CD4-positive, CD25-positive, alpha-beta regulatory T cell (primary cell): ENCODE measurements around the gene CORO1C. TPM values are rescaled to one million over a fixed set of nuclear protein-coding genes. Genes with fewer than 3 reads are reported as not detected.

Experiments
- ATAC-seq, 2 donors: fragments of 150-1000 bp; cut with Tn5 transposase; one replicate each; pipeline ENCODE4 v1.10.0; 2021; ENCODE audit warnings: low read depth in 2 of 2, moderate number of reproducible peaks in 2 of 2, moderate library complexity in 1 of 2
- DNase-seq, 3 donors: peaks; one replicate each; pipeline versions ENCODE4 v3.0.0 to v3.0.0-alpha.2; 2012 to 2022; ENCODE audit warnings: mixed read lengths in 1 of 3
- H3K27ac ChIP-seq: one replicate; pipeline ENCODE4 v1.7.0; 2013; ENCODE audit warnings: mild to moderate bottlenecking, low read length; ENCODE audit not compliant: insufficient read depth, poor library complexity, severe bottlenecking
- H3K27me3 ChIP-seq: one replicate; pipeline ENCODE4 v1.7.0; 2013; ENCODE audit warnings: low read length; ENCODE audit not compliant: control insufficient read depth, insufficient read depth
- H3K36me3 ChIP-seq: one replicate; pipeline ENCODE4 v1.7.0; 2013; ENCODE audit warnings: mild to moderate bottlenecking, low read length, moderate library complexity; ENCODE audit not compliant: control insufficient read depth, insufficient read depth
- H3K4me1 ChIP-seq: 2 replicates; pipeline ENCODE4 v1.7.0; 2013; ENCODE audit warnings: mild to moderate bottlenecking, low read length; ENCODE audit not compliant: insufficient read depth, control insufficient read depth, poor library complexity, severe bottlenecking
- H3K4me3 ChIP-seq: one replicate; pipeline ENCODE4 v1.7.0; 2013; ENCODE audit warnings: low read depth, mild to moderate bottlenecking, low read length, moderate library complexity
- H3K9me3 ChIP-seq, 2 experiments: 1 replicate in 1 of 2; 2 replicates in 1 of 2; pipeline ENCODE4 v1.7.0; 2013; ENCODE audit warnings: low read length in 2 of 2, mild to moderate bottlenecking in 1 of 2, moderate library complexity in 1 of 2; ENCODE audit not compliant: control insufficient read depth in 2 of 2
- H3K27ac Mint-ChIP-seq, 3 donors: one replicate each; pipeline ENCODE4 v1.8.0; 2020 to 2022; ENCODE audit warnings: mild to moderate bottlenecking in 3 of 3, mixed read lengths in 3 of 3, moderate library complexity in 2 of 3
- H3K27me3 Mint-ChIP-seq: one replicate; pipeline ENCODE4 v1.8.0; 2022; ENCODE audit warnings: mild to moderate bottlenecking, mixed read lengths
- H3K36me3 Mint-ChIP-seq: one replicate; pipeline ENCODE4 v1.8.0; 2020; ENCODE audit warnings: mixed read lengths
- H3K4me1 Mint-ChIP-seq, 4 donors: one replicate each; pipeline ENCODE4 v1.8.0; 2020 to 2022; ENCODE audit warnings: mixed read lengths in 4 of 4, mild to moderate bottlenecking in 1 of 4
- H3K4me3 Mint-ChIP-seq, 4 donors: one replicate each; pipeline ENCODE4 v1.8.0; 2020 to 2022; ENCODE audit warnings: mild to moderate bottlenecking in 4 of 4, mixed read lengths in 4 of 4, moderate library complexity in 3 of 4
- H3K9me3 Mint-ChIP-seq, 7 donors: one replicate each; pipeline ENCODE4 v1.8.0; 2020 to 2022; ENCODE audit warnings: mixed read lengths in 7 of 7, mild to moderate bottlenecking in 3 of 7, moderate library complexity in 2 of 7
- polyA plus RNA-seq, 4 donors: library from polyadenylated mRNA; unstranded; fragments of 300-500 nt; fragmentation: Illumina TruSeq; gene quantifications; one replicate each; pipeline ENCODE4 v1.2.3, GENCODE V29; 2021
- total RNA-seq: library from RNA; stranded (reverse); gene quantifications from one replicate; pipeline ENCODE4 v1.2.3, GENCODE V29; 2022

The CORO1C gene
- total and polyA plus RNA-seq, 5 donors from 2014 or later = 9.4 to 22.8 (median 21.2) TPM

- H3K27ac ChIP-seq = no peak overlapping the region
- DNase-seq (no peak), ATAC-seq (no peak)
- no peaks in the 10 kb centered on the region for H3K36me3 ChIP-seq
- peaks cover 6% of the 10 kb centered on the region for H3K27me3 Mint-ChIP-seq
- peaks cover 24% of the 10 kb centered on the region for H3K4me1 ChIP-seq
- peaks cover 5 to 44% (median 20%) of the 10 kb centered on the region in 4 donors for H3K4me1 Mint-ChIP-seq
- H3K27ac Mint-ChIP-seq = no peak overlapping the region
- H3K27me3 ChIP-seq = no peaks in the 10 kb centered on the region
- H3K9me3 Mint-ChIP-seq = no peaks in the 10 kb centered on the region
- peak overlapping the region in 2 of 4 donors; percentile 48 to 90 for H3K4me3 Mint-ChIP-seq
- H3K36me3 Mint-ChIP-seq = no peaks in the 10 kb centered on the region
- no peaks in the 10 kb centered on the region for H3K9me3 ChIP-seq
- peak overlapping the region; percentile 7 for H3K4me3 ChIP-seq
Measured at GRCh38 chr12:108728820-108729611, 2.3 kb downstream of the CORO1C start.

- Histone ChIP-seq H3K9me3 (no peaks in the 10 kb centered on the region), H3K4me3 (no peak overlapping the region), H3K27me3 (no peaks in the 10 kb centered on the region), H3K27ac (no peak overlapping the region), H3K36me3 (no peaks in the 10 kb centered on the region), H3K4me1 (peaks cover 24% of the 10 kb centered on the region)
- Mint-ChIP-seq H3K27ac (no peak overlapping the region), H3K4me3 (peak overlapping the region in 3 of 4 donors; percentile 19 to 90 (median 48)), H3K27me3 (peaks cover 6% of the 10 kb centered on the region), H3K9me3 (no peaks in the 10 kb centered on the region), H3K4me1 (peaks cover 9 to 52% (median 23%) of the 10 kb centered on the region in 4 donors), H3K36me3 (no peaks in the 10 kb centered on the region)
- DNase-seq (no peak), ATAC-seq (no peak)
Measured at GRCh38 chr12:108727868-108728735, 3.2 kb downstream of the CORO1C start.

- Mint-ChIP-seq H3K27ac (no peak overlapping the region), H3K9me3 (no peaks in the 10 kb centered on the region), H3K27me3 (peaks cover 6% of the 10 kb centered on the region), H3K4me3 (peak overlapping the region in 1 of 4 donors; percentile 52), H3K4me1 (peaks cover 9 to 46% (median 21%) of the 10 kb centered on the region in 4 donors), H3K36me3 (no peaks in the 10 kb centered on the region)
- H3K27me3 ChIP-seq = no peaks in the 10 kb centered on the region
- H3K4me1 ChIP-seq = peaks cover 19% of the 10 kb centered on the region
- no peak for ATAC-seq
- H3K36me3 ChIP-seq = no peaks in the 10 kb centered on the region
- no peak overlapping the region for H3K27ac ChIP-seq
- no peak overlapping the region for H3K4me3 ChIP-seq
- H3K9me3 ChIP-seq = no peaks in the 10 kb centered on the region
- DNase-seq = no peak
Measured at GRCh38 chr12:108727161-108727560, 4.2 kb downstream of the CORO1C start.

GRCh38 chr12:108724890-108725151 is 6.5 kb downstream of the CORO1C start:
- Mint-ChIP-seq H3K4me1 (peaks cover 8 to 33% (median 16%) of the 10 kb centered on the region in 4 donors), H3K9me3 (no peaks in the 10 kb centered on the region), H3K27ac (no peak overlapping the region), H3K27me3 (no peaks in the 10 kb centered on the region), H3K36me3 (no peaks in the 10 kb centered on the region), H3K4me3 (peak overlapping the region in 1 of 4 donors; percentile 11)
- H3K36me3 ChIP-seq = no peaks in the 10 kb centered on the region
- H3K27me3 ChIP-seq = no peaks in the 10 kb centered on the region
- no peaks in the 10 kb centered on the region for H3K9me3 ChIP-seq
- peaks cover 4% of the 10 kb centered on the region for H3K4me1 ChIP-seq
- H3K4me3 ChIP-seq = no peak overlapping the region
- DNase-seq (no peak), ATAC-seq (no peak)
- H3K27ac ChIP-seq = no peak overlapping the region

GRCh38 chr12:108724054-108724889 is 7.0 kb downstream of the CORO1C start:
- DNase-seq (peak in 1 of 3 donors; percentile 9), ATAC-seq (peak; percentile 40 to 44)
- no peaks in the 10 kb centered on the region for H3K9me3 Mint-ChIP-seq
- Histone ChIP-seq H3K36me3 (no peaks in the 10 kb centered on the region), H3K4me3 (no peak overlapping the region), H3K27ac (no peak overlapping the region), H3K4me1 (no peaks in the 10 kb centered on the region), H3K9me3 (no peaks in the 10 kb centered on the region), H3K27me3 (no peaks in the 10 kb centered on the region)
- peaks cover 3 to 28% (median 14%) of the 10 kb centered on the region in 4 donors for H3K4me1 Mint-ChIP-seq
- peak overlapping the region in 1 of 3 donors; percentile 22 for H3K27ac Mint-ChIP-seq
- H3K4me3 Mint-ChIP-seq = peak overlapping the region in 1 of 4 donors; percentile 11
- no peaks in the 10 kb centered on the region for H3K36me3 Mint-ChIP-seq
- H3K27me3 Mint-ChIP-seq = no peaks in the 10 kb centered on the region

- H3K4me1 Mint-ChIP-seq = peaks cover 4 to 23% (median 14%) of the 10 kb centered on the region in 4 donors
- H3K27ac Mint-ChIP-seq = no peak overlapping the region
- Histone ChIP-seq H3K27ac (no peak overlapping the region), H3K9me3 (no peaks in the 10 kb centered on the region), H3K27me3 (no peaks in the 10 kb centered on the region), H3K36me3 (no peaks in the 10 kb centered on the region), H3K4me1 (no peaks in the 10 kb centered on the region), H3K4me3 (no peak overlapping the region)
- H3K27me3 Mint-ChIP-seq = no peaks in the 10 kb centered on the region
- no peaks in the 10 kb centered on the region for H3K9me3 Mint-ChIP-seq
- DNase-seq (no peak), ATAC-seq (no peak)
- no peak overlapping the region for H3K4me3 Mint-ChIP-seq
- H3K36me3 Mint-ChIP-seq = no peaks in the 10 kb centered on the region
Measured at GRCh38 chr12:108722992-108723766, 8.1 kb downstream of the CORO1C start.

GRCh38 chr12:108722463-108722862 is 8.9 kb downstream of the CORO1C start:
- Mint-ChIP-seq H3K27me3 (no peaks in the 10 kb centered on the region), H3K4me3 (no peak overlapping the region), H3K36me3 (no peaks in the 10 kb centered on the region), H3K27ac (no peak overlapping the region), H3K9me3 (no peaks in the 10 kb centered on the region), H3K4me1 (peaks cover 4 to 23% (median 14%) of the 10 kb centered on the region in 4 donors)
- H3K4me3 ChIP-seq = no peak overlapping the region
- no peaks in the 10 kb centered on the region for H3K36me3 ChIP-seq
- H3K27ac ChIP-seq = no peak overlapping the region
- DNase-seq (no peak), ATAC-seq (no peak)
- H3K4me1 ChIP-seq = no peaks in the 10 kb centered on the region
- H3K9me3 ChIP-seq = no peaks in the 10 kb centered on the region
- no peaks in the 10 kb centered on the region for H3K27me3 ChIP-seq
